Colonic mucosa (tissue), 4 donors: ENCODE measurements around the gene ARHGAP10. TPM values are rescaled to one million over a fixed set of nuclear protein-coding genes. Genes with fewer than 3 reads are reported as not detected.
"Not testable (repeated sequence)": the region's sequence is repeated elsewhere in the genome, so short reads cannot be mapped to it uniquely, and the experiment has no call there.

Experiments
- DNase-seq: peaks from one replicate; pipeline ENCODE4 v3.0.0-alpha.2; 2020
- H3K27ac ChIP-seq: fragments of 200-600 bp; one replicate; pipeline ENCODE4 v1.8.0; 2021
- H3K27me3 ChIP-seq: fragments of 200-600 bp; one replicate; pipeline ENCODE4 v1.8.0; 2021
- H3K36me3 ChIP-seq: fragments of 200-600 bp; one replicate; pipeline ENCODE4 v1.8.0; 2021
- H3K4me1 ChIP-seq: fragments of 200-600 bp; one replicate; pipeline ENCODE4 v1.8.0; 2021; ENCODE audit warnings: mild to moderate bottlenecking
- H3K4me3 ChIP-seq: fragments of 200-600 bp; one replicate; pipeline ENCODE4 v1.8.0; 2021
- H3K9ac ChIP-seq, 2 donors: one replicate each; pipeline ENCODE4 v1.7.0; 2013; ENCODE audit warnings: control low read depth in 2 of 2, low read depth in 2 of 2, low read length in 2 of 2
- H3K9me3 ChIP-seq: fragments of 200-600 bp; one replicate; pipeline ENCODE4 v1.8.0; 2021
- CTCF ChIP-seq: fragments of 200-600 bp; IDR thresholded peaks from one replicate; pipeline ENCODE4 v1.8.0; 2022; ENCODE audit warnings: antibody characterized with exemption, mild to moderate bottlenecking
- intact Hi-C: fragments of 100-400 bp; cut with DNase I; formaldehyde crosslinking; loops from one replicate; pipeline ENCODE4 v1.14.1; 2022
- total RNA-seq, 2 donors: library from RNA; stranded (reverse); fragmentation: NEBNext Ultra II Directional in 1 of 2; extraction: Animal tissue kit (Norgen Biotek cat#: 25700) in 1 of 2; gene quantifications; one replicate each; pipeline ENCODE4 v1.2.1, GENCODE V29; 2021
- donor health status: healthy.
- donor health status: DM: no; HTN: no; CAD: no.
- donor health status: DM: no; HTN: no; CAD: no.

ARHGAP10 gene
- total RNA-seq, 2 donors from 2014 or later = 4.4 to 7.1 TPM

GRCh38 chr4:147994076-147994475 lies 262.2 kb downstream of the ARHGAP10 start:
- no peaks in the 10 kb centered on the region for H3K4me1 ChIP-seq
- no peak overlapping the region for H3K4me3 ChIP-seq
- no peaks in the 10 kb centered on the region for H3K36me3 ChIP-seq
- H3K9me3 ChIP-seq = no peaks in the 10 kb centered on the region
- no peak overlapping the region for H3K27ac ChIP-seq
- no peak for TF ChIP-seq CTCF
- intact Hi-C loops = no loop called here
- H3K9ac ChIP-seq = no peak overlapping the region
- DNase-seq = no peak
- no peaks in the 10 kb centered on the region for H3K27me3 ChIP-seq

GRCh38 chr4:147994491-147995385 lies 262.9 kb downstream of the ARHGAP10 start:
- Histone ChIP-seq H3K9ac (no peak overlapping the region), H3K4me1 (no peaks in the 10 kb centered on the region), H3K9me3 (no peaks in the 10 kb centered on the region), H3K27ac (no peak overlapping the region), H3K36me3 (no peaks in the 10 kb centered on the region), H3K27me3 (no peaks in the 10 kb centered on the region), H3K4me3 (no peak overlapping the region)
- intact Hi-C loops = no loop called here
- TF ChIP-seq CTCF = no peak
- no peak for DNase-seq

- DNase-seq = no peak
- Histone ChIP-seq H3K27me3 (no peaks in the 10 kb centered on the region), H3K9ac (no peak overlapping the region), H3K4me3 (no peak overlapping the region), H3K27ac (no peak overlapping the region), H3K36me3 (no peaks in the 10 kb centered on the region), H3K4me1 (no peaks in the 10 kb centered on the region), H3K9me3 (no peaks in the 10 kb centered on the region)
- TF ChIP-seq CTCF = no peak
- intact Hi-C loops = no loop called here
These were observed 265.0 kb downstream of the ARHGAP10 start for GRCh38 chr4:147996859-147997258.

DNA sequence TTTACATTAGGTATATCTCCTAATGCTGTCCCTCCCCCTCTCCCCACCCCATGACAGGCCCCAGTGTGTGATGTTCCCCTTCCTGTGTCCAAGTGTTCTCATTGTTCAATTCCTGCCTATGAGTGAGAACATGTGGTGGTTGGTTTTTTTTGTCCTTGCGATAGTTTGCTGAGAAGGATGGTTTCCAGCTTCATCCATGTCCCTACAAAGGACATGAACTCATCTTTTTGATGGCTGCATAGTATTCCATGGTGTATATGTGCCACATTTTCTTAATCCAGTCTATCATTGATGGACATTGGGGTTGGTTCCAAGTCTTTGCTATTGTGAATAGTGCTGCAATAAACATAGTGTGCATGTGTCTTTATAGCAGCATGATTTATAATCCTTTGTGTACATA lies 268.1 kb downstream of the ARHGAP10 start:
- intact Hi-C loops, H3K4me3 ChIP-seq, DNase-seq, H3K9me3 ChIP-seq, H3K36me3 ChIP-seq, H3K27me3 ChIP-seq, H3K4me1 ChIP-seq, H3K27ac ChIP-seq, H3K9ac ChIP-seq: not testable (repeated sequence)

GRCh38 chr4:148004228-148004857 lies 272.5 kb downstream of the ARHGAP10 start:
- no peak for TF ChIP-seq CTCF
- Histone ChIP-seq H3K27me3 (no peaks in the 10 kb centered on the region), H3K4me3 (no peak overlapping the region), H3K36me3 (no peaks in the 10 kb centered on the region), H3K4me1 (no peaks in the 10 kb centered on the region), H3K9me3 (no peaks in the 10 kb centered on the region), H3K9ac (no peak overlapping the region), H3K27ac (no peak overlapping the region)
- DNase-seq = no peak
- intact Hi-C loops = no loop called here

DNA sequence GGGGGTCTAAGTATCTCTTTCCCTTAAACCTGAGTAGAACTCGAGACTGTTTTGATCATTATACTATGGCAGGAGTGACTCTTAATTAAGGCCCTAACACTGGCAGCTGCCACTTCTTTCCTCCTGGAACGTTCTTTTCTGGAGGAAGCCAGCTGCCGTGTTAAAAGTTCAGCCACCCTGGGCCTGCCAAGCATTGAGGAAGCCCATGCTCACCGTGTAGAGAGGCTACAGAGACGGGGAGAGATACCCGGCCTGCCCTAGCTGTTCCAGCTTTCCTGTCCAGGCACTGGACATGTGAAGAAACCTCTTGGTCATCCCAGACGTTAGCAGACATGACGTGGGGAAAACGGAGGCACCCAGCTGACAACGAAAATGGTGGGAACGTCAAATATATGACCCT lies 274.1 kb downstream of the ARHGAP10 start:
- no peak for DNase-seq
- Histone ChIP-seq H3K4me3 (no peak overlapping the region), H3K4me1 (no peaks in the 10 kb centered on the region), H3K27me3 (no peaks in the 10 kb centered on the region), H3K27ac (no peak overlapping the region), H3K9me3 (no peaks in the 10 kb centered on the region), H3K9ac (no peak overlapping the region), H3K36me3 (no peaks in the 10 kb centered on the region)
- intact Hi-C loops = no loop called here
- TF ChIP-seq CTCF = no peak
